Activated CD4-positive, alpha-beta T cell treated with anti-CD3 and anti-CD28 coated beads for 36 hours (primary cell): ENCODE results near the gene GSK3B. TPM values are rescaled to one million over a fixed set of nuclear protein-coding genes. Genes with fewer than 3 reads are reported as not detected.

ENCODE experiments used
- ATAC-seq: fragments of 200-7000 bp; cut with Tn5 transposase; one replicate; pipeline ENCODE4 v1.10.0; 2021; ENCODE audit warnings: mild to moderate bottlenecking, moderate library complexity
- CTCF ChIA-PET: fragments of 350-600 bp; sonication (Branson Sonifier 250); formaldehyde crosslinking; loops from one replicate; lab custom pipeline; 2021; ENCODE audit warnings: antibody characterized with exemption; lab: Charles Lee
- POLR2A ChIA-PET: fragments of 350-600 bp; sonication (Branson Sonifier 250); formaldehyde crosslinking; loops from one replicate; lab custom pipeline; 2021; ENCODE audit warnings: antibody characterized with exemption, inconsistent platforms; lab: Charles Lee
- DNase-seq: peaks from one replicate; pipeline ENCODE4 v3.0.0-alpha.2; 2020
- H3K27ac Mint-ChIP-seq: one replicate; pipeline ENCODE4 v1.8.0; 2021; ENCODE audit warnings: mixed read lengths
- H3K27me3 Mint-ChIP-seq: one replicate; pipeline ENCODE4 v1.8.0; 2021; ENCODE audit warnings: mixed read lengths
- H3K36me3 Mint-ChIP-seq: one replicate; pipeline ENCODE4 v1.8.0; 2021; ENCODE audit warnings: low read depth, mixed read lengths
- H3K4me1 Mint-ChIP-seq: one replicate; pipeline ENCODE4 v1.8.0; 2021; ENCODE audit warnings: mixed read lengths
- H3K4me3 Mint-ChIP-seq: one replicate; pipeline ENCODE4 v1.8.0; 2021; ENCODE audit warnings: mild to moderate bottlenecking, moderate library complexity, mixed read lengths
- H3K9me3 Mint-ChIP-seq: one replicate; pipeline ENCODE4 v1.8.0; 2021; ENCODE audit warnings: low read depth, mixed read lengths
- intact Hi-C, 2 experiments: fragments of 100-400 bp; cut with DNase I in 1 of 2; cut with micrococcal nuclease in 1 of 2; formaldehyde crosslinking; loops; one replicate each; pipeline versions ENCODE4 v1.14.2 to v1.15.1; 2022 to 2024; cut with DNase I, micrococcal nuclease
- total RNA-seq, 2 experiments: library from RNA; stranded (reverse); gene quantifications; one replicate each; pipeline ENCODE4 v1.2.3, GENCODE V29; 2021

GSK3B gene
- total RNA-seq: 10 to 100 TPM; 29.1 to 31.5 TPM

- no peak within 1 kb of the TSS for H3K4me3 Mint-ChIP-seq
- H3K4me1 Mint-ChIP-seq: peaks cover 19% of the 10 kb centered on the region
- peaks cover 10% of the 10 kb centered on the region for H3K36me3 Mint-ChIP-seq
- POLR2A ChIA-PET: interaction anchor here (0.6 to 2.0 kb wide), 4 partner anchors 41 to 255 kb away, joined by 3 to 26 read pairs (median 3); partner anchors contain the start of gene LRRC58
- no peaks in the 10 kb centered on the region for H3K27me3 Mint-ChIP-seq
- CTCF ChIA-PET: interaction anchor here (1.2 to 1.8 kb wide), 5 partner anchors 13 to 630 kb away, joined by 3 to 6 read pairs (median 5); partner anchors contain the start of gene TMEM39A
- H3K9me3 Mint-ChIP-seq: no peaks in the 10 kb centered on the region
- peak; percentile 99 for DNase-seq
- intact Hi-C loops: loop anchor here (1.0 to 10.0 kb wide), 19 partner anchors 53 to 1741 kb away; partner anchors contain the start of genes POGLUT1 (in 2 of the 2), TIMMDC1 (in 2 of the 2), TMEM39A (in 2 of the 2) and ARHGAP31 (in 1 of the 2)
- no peak within 1 kb of the TSS for H3K27ac Mint-ChIP-seq
- peak; percentile 62 for ATAC-seq
Observed at GRCh38 chr3:120093911-120094775, at the start of gene GSK3B. Gene GSK3B (minus strand): TSS chr3:120094447. CDS start chr3:120093434, 1,013 bp downstream.

GRCh38 chr3:120143676-120144075 lies 49.4 kb upstream of the GSK3B start:
- no peak overlapping the region for H3K4me3 Mint-ChIP-seq
- intact Hi-C loops: no loop called here
- DNase-seq: no peak
- H3K27ac Mint-ChIP-seq: no peak overlapping the region
- POLR2A ChIA-PET: interaction anchor here (0.7 kb wide), 1 partner anchor 48 kb away, joined by 5 read pairs; no protein-coding TSS in a partner anchor
- CTCF ChIA-PET: interaction anchor here (1.4 kb wide), 1 partner anchor 252 kb away, joined by 3 read pairs; no protein-coding TSS in a partner anchor
- ATAC-seq: no peak
- H3K9me3 Mint-ChIP-seq: no peaks in the 10 kb centered on the region
- H3K27me3 Mint-ChIP-seq: no peaks in the 10 kb centered on the region
- H3K36me3 Mint-ChIP-seq: no peaks in the 10 kb centered on the region
- H3K4me1 Mint-ChIP-seq: peaks cover 27% of the 10 kb centered on the region

GRCh38 chr3:120142236-120142635 lies 48.0 kb upstream of the GSK3B start:
- intact Hi-C loops: no loop called here
- ChIA-PET POLR2A (no interaction called here), CTCF (interaction anchor here (0.7 kb wide), 1 partner anchor 17 kb away, joined by 3 read pairs; no protein-coding TSS in a partner anchor)
- Mint-ChIP-seq H3K36me3 (no peaks in the 10 kb centered on the region), H3K9me3 (no peaks in the 10 kb centered on the region), H3K4me1 (peaks cover 19% of the 10 kb centered on the region), H3K4me3 (no peak overlapping the region), H3K27me3 (no peaks in the 10 kb centered on the region), H3K27ac (no peak overlapping the region)
- DNase-seq (no peak), ATAC-seq (no peak)

- POLR2A ChIA-PET: interaction anchor here (0.9 kb wide), 1 partner anchor 45 kb away, joined by 3 read pairs; no protein-coding TSS in a partner anchor
- Mint-ChIP-seq H3K9me3 (no peaks in the 10 kb centered on the region), H3K4me3 (no peak overlapping the region), H3K27ac (no peak overlapping the region), H3K4me1 (peaks cover 4% of the 10 kb centered on the region), H3K36me3 (no peaks in the 10 kb centered on the region), H3K27me3 (no peaks in the 10 kb centered on the region)
- intact Hi-C loops: no loop called here
- no peak for ATAC-seq
- CTCF ChIA-PET: interaction anchor here (1.4 kb wide), 1 partner anchor 248 kb away, joined by 3 read pairs; no protein-coding TSS in a partner anchor
- DNase-seq: no peak
Observed at GRCh38 chr3:120140098-120140742, 46.0 kb upstream of the GSK3B start.

- H3K36me3 Mint-ChIP-seq: no peaks in the 10 kb centered on the region
- peak overlapping the region; percentile 33 for H3K27ac Mint-ChIP-seq
- POLR2A ChIA-PET: interaction anchor here (0.9 kb wide), 1 partner anchor 44 kb away, joined by 3 read pairs; no protein-coding TSS in a partner anchor
- CTCF ChIA-PET: no interaction called here
- no peaks in the 10 kb centered on the region for H3K9me3 Mint-ChIP-seq
- ATAC-seq (peak; percentile 33), DNase-seq (no peak)
- intact Hi-C loops: no loop called here
- peaks cover 2% of the 10 kb centered on the region for H3K4me1 Mint-ChIP-seq
- no peak overlapping the region for H3K4me3 Mint-ChIP-seq
- no peaks in the 10 kb centered on the region for H3K27me3 Mint-ChIP-seq
Observed at GRCh38 chr3:120139140-120139539, 44.9 kb upstream of the GSK3B start.

- Mint-ChIP-seq H3K9me3 (no peaks in the 10 kb centered on the region), H3K4me1 (peaks cover 2% of the 10 kb centered on the region), H3K36me3 (no peaks in the 10 kb centered on the region), H3K4me3 (no peak overlapping the region), H3K27ac (no peak overlapping the region), H3K27me3 (no peaks in the 10 kb centered on the region)
- ChIA-PET CTCF (interaction anchor here (0.7 kb wide), 1 partner anchor 92 kb away, joined by 4 read pairs; no protein-coding TSS in a partner anchor), POLR2A (interaction anchor here (0.6 kb wide), 1 partner anchor 43 kb away, joined by 3 read pairs; no protein-coding TSS in a partner anchor)
- intact Hi-C loops: no loop called here
- DNase-seq: no peak
- no peak for ATAC-seq
Observed at GRCh38 chr3:120137548-120137947, 43.3 kb upstream of the GSK3B start.

- no peak for ATAC-seq
- POLR2A ChIA-PET: no interaction called here
- Mint-ChIP-seq H3K9me3 (no peaks in the 10 kb centered on the region), H3K27me3 (peaks cover 3% of the 10 kb centered on the region), H3K36me3 (no peaks in the 10 kb centered on the region), H3K4me3 (no peak overlapping the region), H3K27ac (no peak overlapping the region), H3K4me1 (no peaks in the 10 kb centered on the region)
- CTCF ChIA-PET: interaction anchor here (0.6 kb wide), 1 partner anchor 436 kb away, joined by 3 read pairs; no protein-coding TSS in a partner anchor
- intact Hi-C loops: no loop called here
- no peak for DNase-seq
Observed at GRCh38 chr3:120130656-120131055, 36.4 kb upstream of the GSK3B start.

GRCh38 chr3:120129718-120130513 lies 35.7 kb upstream of the GSK3B start:
- intact Hi-C loops: no loop called here
- H3K36me3 Mint-ChIP-seq: no peaks in the 10 kb centered on the region
- no peaks in the 10 kb centered on the region for H3K9me3 Mint-ChIP-seq
- ChIA-PET POLR2A (no interaction called here), CTCF (no interaction called here)
- ATAC-seq (no peak), DNase-seq (no peak)
- H3K4me3 Mint-ChIP-seq: no peak overlapping the region
- H3K27ac Mint-ChIP-seq: no peak overlapping the region
- H3K4me1 Mint-ChIP-seq: no peaks in the 10 kb centered on the region
- H3K27me3 Mint-ChIP-seq: peaks cover 3% of the 10 kb centered on the region

GRCh38 chr3:120129051-120129450 lies 34.8 kb upstream of the GSK3B start:
- Mint-ChIP-seq H3K4me3 (no peak overlapping the region), H3K9me3 (no peaks in the 10 kb centered on the region), H3K27ac (no peak overlapping the region), H3K4me1 (no peaks in the 10 kb centered on the region), H3K36me3 (no peaks in the 10 kb centered on the region), H3K27me3 (peaks cover 3% of the 10 kb centered on the region)
- ATAC-seq (no peak), DNase-seq (no peak)
- intact Hi-C loops: no loop called here
- ChIA-PET POLR2A (no interaction called here), CTCF (no interaction called here)

GRCh38 chr3:120125992-120126391 lies 31.7 kb upstream of the GSK3B start:
- Mint-ChIP-seq H3K27me3 (no peaks in the 10 kb centered on the region), H3K4me3 (no peak overlapping the region), H3K9me3 (no peaks in the 10 kb centered on the region), H3K27ac (no peak overlapping the region), H3K4me1 (no peaks in the 10 kb centered on the region), H3K36me3 (no peaks in the 10 kb centered on the region)
- DNase-seq: no peak
- CTCF ChIA-PET: interaction anchor here (0.5 to 1.6 kb wide), 5 partner anchors 11 to 430 kb away, joined by 3 to 4 read pairs (median 3); no protein-coding TSS in a partner anchor
- intact Hi-C loops: no loop called here
- POLR2A ChIA-PET: interaction anchor here (0.6 kb wide), 1 partner anchor 10 kb away, joined by 3 read pairs; no protein-coding TSS in a partner anchor
- ATAC-seq: no peak
